Mucosa of gallbladder (tissue), 1 donor: ENCODE results near the gene ARID5A. TPM values are rescaled to one million over a fixed set of nuclear protein-coding genes. Genes with fewer than 3 reads are reported as not detected.
"Not testable (repeated sequence)": the region's sequence is repeated elsewhere in the genome, so short reads cannot be mapped to it uniquely, and the experiment has no call there.

Experiments used
- DNase-seq: peaks from one replicate; pipeline ENCODE4 v3.0.0-alpha.2; 2020; ENCODE audit warnings: low spot score
- total RNA-seq: library from RNA; stranded (reverse); gene quantifications from one replicate; pipeline ENCODE4 v1.2.1, GENCODE V29; 2021
- donor health status: DM: no; HTN: no; CAD: no.

ARID5A gene
- total RNA-seq, 1 donor from 2014 or later: 30.2 TPM

DNA sequence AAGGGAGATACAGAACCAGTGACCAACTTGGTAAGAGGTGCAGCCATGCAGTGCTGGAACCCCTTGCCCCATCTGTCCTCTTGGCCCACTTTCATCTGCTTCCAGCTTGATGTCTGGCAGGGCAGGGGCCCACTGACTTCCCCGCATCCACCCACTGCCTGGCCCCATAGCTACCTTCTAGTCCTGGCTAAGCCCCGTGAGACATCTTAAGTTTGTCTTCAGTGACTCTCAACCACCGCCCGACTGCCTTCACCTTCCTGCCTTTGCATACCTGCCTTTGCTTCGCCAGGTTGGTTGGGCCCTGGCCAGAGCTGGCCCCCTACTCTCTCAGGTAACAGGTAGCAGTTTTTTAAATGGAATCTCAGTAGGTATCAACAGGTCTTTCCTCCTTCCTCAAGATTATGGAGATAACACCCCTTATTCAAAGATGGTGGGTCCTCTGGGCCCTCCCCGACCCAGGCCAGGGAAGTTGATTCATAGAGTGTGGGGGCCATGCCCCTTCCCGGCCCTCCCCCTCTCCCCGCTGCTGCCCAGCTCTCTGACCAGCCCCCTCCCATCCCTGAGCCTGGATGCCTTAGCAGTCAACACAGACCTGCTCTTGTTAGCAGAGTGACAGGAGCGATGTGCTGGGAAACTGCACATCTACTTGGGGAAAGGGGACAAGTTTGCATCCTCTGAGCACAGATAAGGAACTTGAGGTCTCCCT, 2.8 kb downstream of the ARID5A start:
- no peak for DNase-seq

GRCh38 chr2:96540136-96540535, 3.6 kb downstream of the ARID5A start:
- no peak for DNase-seq

- no peak for DNase-seq
Observed at GRCh38 chr2:96541398-96542152, 5.0 kb downstream of the ARID5A start.

DNA sequence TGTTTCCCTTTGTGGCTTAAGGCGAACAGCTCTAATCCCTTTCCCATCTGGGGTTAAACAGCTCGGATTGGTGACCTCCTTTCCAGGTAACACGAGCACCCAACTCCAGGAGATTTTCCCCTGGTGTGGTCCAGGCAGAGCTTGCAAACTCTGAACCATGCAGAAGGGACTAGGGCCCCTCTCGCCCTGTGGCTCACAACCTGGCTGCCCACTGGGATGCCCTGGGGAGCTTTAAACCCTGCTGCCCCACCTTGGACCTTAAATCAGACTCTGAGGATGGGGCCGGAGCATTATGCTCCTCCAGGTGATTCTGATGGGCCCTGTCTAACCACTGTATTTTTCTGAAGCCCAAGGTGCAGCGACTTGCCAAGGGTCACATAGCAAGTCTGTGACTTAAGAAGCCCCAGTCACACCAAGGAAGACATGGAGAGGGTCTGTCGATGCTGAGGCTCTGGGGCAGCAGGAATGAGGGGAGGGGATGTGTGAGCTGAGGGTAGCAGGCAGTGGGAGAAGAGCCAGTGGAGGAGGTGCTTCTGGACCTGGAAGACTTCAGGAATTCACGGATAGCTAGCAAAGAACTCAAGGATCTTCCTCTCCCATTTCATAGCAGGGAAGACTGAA, 5.9 kb downstream of the ARID5A start:
- DNase-seq: no peak

DNA sequence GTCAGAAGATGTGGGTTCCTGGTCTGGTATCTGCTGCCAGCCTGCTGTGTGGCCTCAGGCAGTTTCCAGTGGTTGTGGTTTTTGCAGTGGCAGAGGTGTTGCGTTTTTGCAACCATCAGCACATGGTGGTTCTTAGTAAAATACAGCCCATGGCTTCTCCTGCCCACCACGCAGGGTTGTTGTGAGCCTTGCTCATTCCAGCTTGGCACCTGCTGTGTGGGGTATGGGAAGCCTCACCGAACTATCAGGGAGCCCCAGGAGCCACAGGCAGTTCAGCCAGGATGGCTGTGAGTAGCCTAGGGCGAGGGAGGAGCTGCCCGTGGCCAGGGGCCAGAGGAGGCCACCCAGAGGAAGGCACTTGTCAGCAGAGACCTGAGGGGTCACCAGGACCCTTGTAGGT, 9.8 kb downstream of the ARID5A start:
- no peak for DNase-seq

DNA sequence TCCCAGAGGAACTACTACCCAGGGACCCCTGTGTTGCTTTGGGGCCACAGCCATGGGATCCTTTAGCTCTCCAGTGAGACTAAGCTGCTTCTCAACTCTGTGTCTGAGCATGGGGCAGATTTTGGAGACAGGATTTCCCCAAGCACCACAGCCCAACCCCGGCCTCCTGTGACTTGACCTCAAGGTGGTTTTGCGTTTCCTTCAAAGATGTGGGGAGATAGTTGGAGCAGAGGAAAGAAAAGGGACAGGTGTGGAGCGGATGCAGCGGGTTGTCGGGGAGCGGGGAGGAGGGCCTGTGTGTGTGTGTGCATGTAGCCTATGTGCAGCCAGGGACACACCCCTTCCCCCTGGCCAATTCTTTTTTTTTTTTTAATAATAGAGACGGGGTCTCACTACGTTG, 10.2 kb downstream of the ARID5A start:
- DNase-seq: no peak

- DNase-seq: no peak
Observed at GRCh38 chr2:96547203-96547641, 10.7 kb downstream of the ARID5A start.

GRCh38 chr2:96547731-96548171, 11.2 kb downstream of the ARID5A start:
- no peak for DNase-seq

DNA sequence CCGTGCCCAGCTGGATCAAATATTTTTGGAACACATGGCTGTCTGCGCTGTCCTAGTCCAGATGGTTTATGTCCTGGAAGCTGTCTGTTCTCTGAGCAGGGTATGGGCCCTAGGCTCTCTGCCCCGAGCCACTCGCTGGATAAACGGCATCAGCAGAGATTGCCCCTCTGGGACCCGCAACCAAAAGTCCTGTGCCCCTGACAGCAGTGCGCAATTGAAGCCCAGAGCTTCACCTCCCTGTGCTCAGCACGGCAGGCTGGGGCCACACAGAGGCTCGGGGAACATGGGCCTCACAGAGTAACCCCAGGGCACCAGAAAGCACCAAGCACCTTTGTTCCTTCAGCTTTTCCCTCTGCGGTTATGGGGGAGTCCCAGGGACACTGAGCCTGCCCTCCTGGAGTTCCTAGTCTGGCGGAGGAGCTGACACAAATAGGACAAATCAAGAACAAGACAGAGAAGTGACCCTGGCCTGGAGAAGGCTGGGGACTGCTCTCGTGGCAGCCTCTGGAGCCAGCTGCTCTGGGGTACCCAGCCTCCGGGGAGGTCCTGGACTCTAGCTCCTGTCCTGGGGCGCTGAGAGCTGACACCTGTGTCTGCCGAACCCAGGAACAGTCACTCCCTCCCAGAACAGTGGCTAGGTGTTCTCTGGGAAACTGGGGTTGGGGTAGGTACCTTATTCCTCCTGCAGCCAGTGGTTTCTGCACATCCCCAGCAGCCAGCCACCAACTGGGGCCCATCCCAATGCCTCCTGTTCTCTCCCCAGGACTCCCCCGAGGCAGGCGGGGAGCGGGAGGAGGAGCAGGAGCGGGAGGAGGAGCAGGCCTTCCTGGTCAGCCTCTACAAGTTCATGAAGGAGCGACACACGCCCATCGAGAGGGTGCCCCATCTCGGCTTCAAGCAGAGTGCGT, 12.3 kb downstream of the ARID5A start:
- no peak for DNase-seq

DNA sequence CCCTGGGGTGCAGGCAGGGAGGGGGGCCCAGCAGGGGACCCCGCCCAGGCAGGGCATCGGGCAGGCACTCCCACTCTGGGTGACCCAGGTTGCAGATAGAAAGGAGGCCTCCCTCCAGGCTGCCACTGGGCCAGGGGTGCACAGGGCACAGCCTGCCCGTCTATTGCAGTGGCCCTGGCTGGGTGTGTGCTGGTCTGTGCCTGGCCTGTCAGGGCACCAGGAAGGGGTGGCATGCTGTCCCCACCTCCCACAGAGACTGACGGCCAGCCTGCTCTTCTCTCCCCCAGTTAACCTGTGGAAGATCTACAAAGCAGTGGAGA, 12.9 kb downstream of the ARID5A start:
- DNase-seq: no peak

DNA sequence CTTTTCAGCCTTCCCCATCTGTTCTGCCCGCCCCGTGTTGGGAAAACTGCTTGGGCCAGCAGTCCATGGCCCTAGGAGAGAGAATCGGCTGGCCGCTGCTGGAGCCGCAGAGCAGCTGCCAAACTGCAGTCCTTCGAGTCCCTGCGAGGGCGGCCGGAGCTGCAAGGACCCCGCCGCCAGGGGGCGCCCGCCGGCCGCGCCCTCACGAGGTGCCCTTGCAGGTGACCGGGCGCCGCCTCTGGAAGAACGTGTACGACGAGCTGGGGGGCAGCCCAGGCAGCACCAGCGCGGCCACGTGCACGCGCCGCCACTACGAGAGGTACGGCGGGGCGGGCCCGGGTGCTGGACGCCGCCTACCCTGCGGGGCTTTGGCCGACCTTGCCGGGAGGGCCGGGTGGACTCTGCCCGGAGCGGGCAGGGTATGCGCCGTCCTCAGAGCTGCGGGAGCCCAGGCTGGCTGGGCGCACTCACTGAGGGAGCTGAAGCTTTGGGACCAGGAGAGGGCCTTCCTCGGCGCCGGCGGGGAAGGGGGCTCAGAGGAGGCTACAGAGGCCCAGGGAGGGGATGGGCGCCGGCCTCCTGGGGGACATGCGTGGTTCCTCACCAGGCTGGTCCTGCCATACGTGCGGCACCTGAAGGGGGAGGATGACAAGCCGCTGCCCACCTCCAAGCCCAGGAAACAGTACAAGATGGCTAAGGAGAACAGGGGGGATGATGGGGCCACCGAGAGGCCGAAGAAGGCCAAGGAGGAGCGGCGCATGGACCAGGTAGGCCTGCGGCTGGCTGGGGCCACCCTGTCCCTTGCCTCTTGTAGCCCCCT, 13.6 kb downstream of the ARID5A start:
- no peak for DNase-seq

DNA sequence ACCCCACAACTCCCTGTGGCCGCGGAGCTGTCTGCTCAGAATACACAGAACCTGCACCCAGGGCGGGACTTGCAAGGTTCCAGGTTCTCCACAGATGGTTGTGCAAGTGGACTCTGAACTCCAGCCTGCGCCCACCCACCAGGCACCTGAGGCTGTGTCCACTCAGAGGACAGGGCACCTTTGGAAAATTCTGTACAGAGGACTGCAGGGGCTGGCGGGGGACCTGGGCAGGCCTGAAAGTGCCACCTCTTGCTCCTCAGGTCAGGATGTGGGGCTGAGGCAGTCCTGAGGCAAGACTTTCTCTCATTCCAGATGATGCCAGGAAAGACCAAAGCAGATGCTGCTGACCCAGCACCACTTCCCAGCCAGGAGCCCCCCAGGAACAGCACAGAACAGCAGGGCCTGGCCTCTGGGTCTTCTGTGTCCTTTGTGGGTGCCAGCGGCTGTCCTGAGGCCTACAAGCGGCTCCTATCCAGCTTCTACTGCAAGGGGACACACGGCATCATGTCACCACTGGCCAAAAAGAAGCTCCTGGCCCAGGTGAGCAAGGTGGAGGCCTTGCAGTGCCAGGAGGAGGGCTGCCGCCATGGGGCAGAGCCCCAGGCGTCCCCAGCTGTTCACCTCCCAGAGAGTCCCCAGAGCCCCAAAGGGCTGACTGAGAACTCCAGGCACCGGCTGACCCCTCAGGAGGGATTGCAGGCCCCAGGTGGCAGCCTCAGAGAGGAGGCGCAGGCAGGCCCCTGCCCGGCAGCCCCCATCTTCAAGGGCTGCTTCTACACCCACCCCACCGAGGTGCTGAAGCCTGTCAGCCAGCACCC, 14.4 kb downstream of the ARID5A start:
- no peak for DNase-seq

- DNase-seq: no peak
Observed at GRCh38 chr2:96551605-96552314, 15.2 kb downstream of the ARID5A start.

GRCh38 chr2:96552315-96553175, 16.0 kb downstream of the ARID5A start:
- no peak for DNase-seq

- no peak for DNase-seq
Observed at GRCh38 chr2:96553176-96553956, 16.8 kb downstream of the ARID5A start.

DNA sequence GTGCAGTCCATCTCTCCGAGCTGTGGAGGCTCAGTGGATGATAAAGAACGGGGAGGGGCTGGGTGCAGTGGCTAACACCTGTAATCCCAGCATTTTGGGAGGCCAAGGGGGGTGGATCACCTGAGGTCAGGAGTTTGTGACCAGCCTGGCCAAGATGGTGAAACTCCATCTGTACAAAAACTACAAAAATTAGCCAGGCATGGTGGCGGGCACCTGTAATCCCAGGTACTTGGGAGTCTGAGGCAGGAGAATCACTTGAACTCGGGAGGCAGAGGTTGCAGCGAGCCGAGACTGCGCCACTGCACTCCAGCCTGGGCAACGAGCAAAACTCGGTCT, 17.4 kb downstream of the ARID5A start:
- not testable (repeated sequence) for DNase-seq

DNA sequence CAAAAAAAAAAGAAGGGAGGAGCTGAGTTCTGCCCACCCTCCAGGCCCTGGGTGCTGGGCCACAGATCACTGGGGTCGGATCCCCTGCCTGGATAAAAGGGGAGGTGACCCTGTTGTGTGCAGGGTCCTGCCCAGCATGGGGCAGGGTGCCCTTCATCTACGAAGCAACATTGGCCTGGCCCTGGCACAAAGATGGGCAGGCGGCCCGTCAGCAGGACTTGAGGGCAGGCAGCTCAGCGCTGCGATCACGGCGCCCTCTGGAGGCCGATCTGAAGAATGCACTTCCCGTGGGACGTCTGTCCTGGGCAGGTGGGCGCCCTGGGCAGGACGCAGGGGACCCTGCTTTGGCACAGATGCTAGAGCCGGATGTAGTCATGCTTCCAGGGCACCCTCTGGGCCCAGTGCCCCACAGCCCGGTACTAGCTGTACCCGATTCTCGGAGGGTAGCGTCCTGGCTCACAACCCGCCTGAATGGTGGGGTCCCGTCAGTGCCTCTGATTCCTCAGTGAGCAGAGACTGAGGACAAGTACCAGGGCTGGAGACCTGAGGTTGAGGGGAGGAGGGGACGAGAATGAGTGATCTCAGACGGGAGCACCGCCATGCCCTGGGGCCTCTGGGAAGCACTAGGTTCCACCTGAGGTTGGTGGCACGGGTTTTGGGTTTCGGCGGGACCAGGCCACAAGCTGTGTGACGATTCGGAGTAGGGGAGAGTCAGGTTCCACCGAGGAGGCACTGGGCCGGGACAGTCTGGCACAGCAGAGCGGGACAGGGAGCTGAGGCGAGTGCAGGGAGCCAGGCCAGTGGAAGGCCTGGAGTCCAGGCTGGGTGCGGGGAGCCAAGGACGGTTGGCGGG, 18.0 kb downstream of the ARID5A start:
- DNase-seq: peak; percentile 59
